ENCODE results near the gene ARHGEF38.
A peak's percentile ranks its signal among the peaks of the same experiment; 100 is the strongest.

Gene ARHGEF38

DNA sequence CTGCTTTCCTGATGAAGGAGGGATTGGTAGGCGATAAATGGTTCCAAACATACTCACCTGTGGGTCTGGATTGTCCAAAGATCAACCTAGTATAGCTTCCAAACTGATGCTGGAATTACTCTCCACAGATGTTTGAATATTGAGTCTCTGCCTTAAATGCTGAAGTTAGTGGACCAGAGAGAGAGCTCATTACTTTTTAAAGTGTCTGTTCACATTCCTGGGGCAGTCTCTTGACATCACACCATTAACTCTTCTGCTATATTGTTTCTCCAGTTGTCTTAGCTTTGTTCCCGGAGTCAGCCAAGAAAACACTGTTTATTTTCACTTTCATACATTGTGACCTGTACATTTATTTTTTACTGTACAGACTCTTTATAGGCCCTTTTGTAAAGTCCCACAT lies 35.4 kb downstream of the ARHGEF38 start:
- peak overlapping the region; percentile 16 to 65 (median 23) for H3K27ac Mint-ChIP-seq
- peaks cover under 1% of the 10 kb centered on the region for H3K9me3 Mint-ChIP-seq
- TF ChIP-seq, protein P1, sequence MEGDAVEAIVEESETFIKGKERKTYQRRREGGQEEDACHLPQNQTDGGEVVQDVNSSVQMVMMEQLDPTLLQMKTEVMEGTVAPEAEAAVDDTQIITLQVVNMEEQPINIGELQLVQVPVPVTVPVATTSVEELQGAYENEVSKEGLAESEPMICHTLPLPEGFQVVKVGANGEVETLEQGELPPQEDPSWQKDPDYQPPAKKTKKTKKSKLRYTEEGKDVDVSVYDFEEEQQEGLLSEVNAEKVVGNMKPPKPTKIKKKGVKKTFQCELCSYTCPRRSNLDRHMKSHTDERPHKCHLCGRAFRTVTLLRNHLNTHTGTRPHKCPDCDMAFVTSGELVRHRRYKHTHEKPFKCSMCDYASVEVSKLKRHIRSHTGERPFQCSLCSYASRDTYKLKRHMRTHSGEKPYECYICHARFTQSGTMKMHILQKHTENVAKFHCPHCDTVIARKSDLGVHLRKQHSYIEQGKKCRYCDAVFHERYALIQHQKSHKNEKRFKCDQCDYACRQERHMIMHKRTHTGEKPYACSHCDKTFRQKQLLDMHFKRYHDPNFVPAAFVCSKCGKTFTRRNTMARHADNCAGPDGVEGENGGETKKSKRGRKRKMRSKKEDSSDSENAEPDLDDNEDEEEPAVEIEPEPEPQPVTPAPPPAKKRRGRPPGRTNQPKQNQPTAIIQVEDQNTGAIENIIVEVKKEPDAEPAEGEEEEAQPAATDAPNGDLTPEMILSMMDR (IDR thresholded peaks at IDR 0.05; ENCODE audit: unreplicated experiment in 3 of 3), result no peak
- H3K4me3 Mint-ChIP-seq, result no peak overlapping the region
- no peaks in the 10 kb centered on the region for H3K27me3 Mint-ChIP-seq (ENCODE audit: low read depth)
- peaks cover 10% of the 10 kb centered on the region for H3K4me1 Mint-ChIP-seq
- no peaks in the 10 kb centered on the region for H3K36me3 Mint-ChIP-seq (ENCODE audit: low read depth)

DNA sequence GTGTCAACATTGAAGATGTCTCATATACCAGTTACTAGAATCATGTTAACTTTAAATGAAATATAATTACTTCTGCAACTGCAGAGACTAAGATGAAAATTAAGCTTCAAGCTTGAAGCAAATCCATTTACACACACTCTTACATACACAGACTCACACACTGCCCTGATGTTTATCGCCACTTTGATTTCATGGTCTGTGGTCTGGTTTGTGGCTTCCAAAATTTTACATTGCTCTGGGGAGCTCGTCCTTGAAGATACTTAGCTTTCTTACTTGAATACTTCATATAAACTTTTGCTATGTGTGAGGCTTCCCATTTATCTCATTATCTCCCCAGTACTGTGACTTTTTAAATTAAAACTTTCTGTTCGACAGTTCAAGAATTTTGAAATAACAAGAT lies 35.8 kb downstream of the ARHGEF38 start:
- TF ChIP-seq, protein P1 (IDR thresholded peaks at IDR 0.05; ENCODE audit: unreplicated experiment in 3 of 3), result no peak
- H3K4me3 Mint-ChIP-seq, result no peak overlapping the region
- no peaks in the 10 kb centered on the region for H3K27me3 Mint-ChIP-seq (ENCODE audit: low read depth)
- H3K9me3 Mint-ChIP-seq, result no peaks in the 10 kb centered on the region
- no peaks in the 10 kb centered on the region for H3K36me3 Mint-ChIP-seq (ENCODE audit: low read depth)
- peaks cover 10% of the 10 kb centered on the region for H3K4me1 Mint-ChIP-seq
- H3K27ac Mint-ChIP-seq, result peak overlapping the region; percentile 16 to 65 (median 23)

- H3K9me3 Mint-ChIP-seq, result no peaks in the 10 kb centered on the region
Observed at GRCh38 chr4:105591573-105591972, 39.2 kb downstream of the ARHGEF38 start.

DNA sequence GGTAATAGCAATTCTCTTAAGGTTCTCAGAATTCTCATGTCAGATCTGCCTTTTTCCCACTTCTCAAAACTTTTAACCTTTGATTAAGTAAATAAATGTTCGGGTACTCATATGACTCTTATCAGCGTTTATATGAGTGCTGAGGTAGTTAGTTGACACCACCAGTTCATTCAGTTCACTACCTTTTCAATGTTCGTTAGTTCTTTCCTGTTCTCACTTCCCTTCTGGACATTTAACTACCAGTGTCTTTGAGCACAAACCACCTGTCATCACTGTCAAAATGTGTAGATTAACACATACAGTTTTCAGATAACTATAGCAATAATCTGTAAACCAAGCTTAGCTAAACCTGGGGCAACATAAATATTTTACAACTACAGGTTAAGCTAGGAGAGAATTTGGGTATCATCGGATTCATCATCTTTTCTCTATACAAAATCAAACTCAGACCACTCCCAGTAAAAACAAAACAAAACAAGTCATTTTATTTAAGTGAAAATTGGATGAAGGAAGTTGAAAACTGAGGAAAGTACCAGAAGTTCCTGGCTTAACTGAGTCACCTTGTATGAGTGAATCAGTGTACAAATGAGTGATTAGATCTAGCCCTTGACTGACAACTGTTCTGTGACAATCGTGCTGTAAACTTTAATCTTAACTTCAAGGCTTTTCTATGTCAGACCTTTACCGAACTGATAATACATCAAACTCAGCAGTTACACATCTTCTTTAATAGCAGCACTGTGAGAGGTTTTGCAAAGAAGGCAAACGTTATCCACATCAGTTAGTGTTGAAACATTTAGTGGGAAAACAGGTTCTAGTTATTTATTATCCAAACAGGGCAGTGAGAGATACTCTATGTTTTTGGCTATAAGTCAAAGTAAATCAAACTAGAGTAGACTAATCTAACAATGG lies 41.9 kb downstream of the ARHGEF38 start:
- peak overlapping the region; percentile 46 to 82 (median 69) for H3K27ac Mint-ChIP-seq
- no peaks in the 10 kb centered on the region for H3K36me3 Mint-ChIP-seq (ENCODE audit: low read depth)
- no peak overlapping the region for H3K4me3 Mint-ChIP-seq
- TF ChIP-seq, protein P1 (IDR thresholded peaks at IDR 0.05; ENCODE audit: unreplicated experiment in 3 of 3), result no peak
- no peaks in the 10 kb centered on the region for H3K27me3 Mint-ChIP-seq (ENCODE audit: low read depth)
- peaks cover 1% of the 10 kb centered on the region for H3K4me1 Mint-ChIP-seq
- H3K9me3 Mint-ChIP-seq, result no peaks in the 10 kb centered on the region

More at GRCh38 chr4:105591573-105591972, 39.2 kb downstream of the ARHGEF38 start:
- TF ChIP-seq, protein P1 (IDR thresholded peaks at IDR 0.05; ENCODE audit: unreplicated experiment in 3 of 3), result no peak
- Mint-ChIP-seq H3K27me3 (ENCODE audit: low read depth) (no peaks in the 10 kb centered on the region), H3K36me3 (ENCODE audit: low read depth) (no peaks in the 10 kb centered on the region), H3K4me1 (peaks cover 10% of the 10 kb centered on the region), H3K4me3 (no peak overlapping the region), H3K27ac (no peak overlapping the region)

- TF ChIP-seq, protein P1 (IDR thresholded peaks at IDR 0.05; ENCODE audit: unreplicated experiment in 3 of 3), result no peak
- Mint-ChIP-seq H3K36me3 (ENCODE audit: low read depth) (no peaks in the 10 kb centered on the region), H3K27ac (peak overlapping the region in 2 of 3 experiments; percentile 12 to 16), H3K4me3 (no peak overlapping the region), H3K9me3 (no peaks in the 10 kb centered on the region), H3K4me1 (peaks cover 4% of the 10 kb centered on the region), H3K27me3 (ENCODE audit: low read depth) (no peaks in the 10 kb centered on the region)
Observed at GRCh38 chr4:105596684-105597083, 44.3 kb downstream of the ARHGEF38 start.

Data from nephron (organoid).